HG02798 (cell line): ENCODE results near the gene THRB.
A peak's percentile ranks its signal among the peaks of the same experiment; 100 is the strongest.

Experiments used
- ATAC-seq: cut with Tn5 transposase; IDR thresholded peaks from one replicate; pipeline ENCODE4 v1.9.1; 2021; ENCODE audit warnings: mild to moderate bottlenecking; ENCODE audit not compliant: unreplicated experiment, poor library complexity

Gene THRB

DNA sequence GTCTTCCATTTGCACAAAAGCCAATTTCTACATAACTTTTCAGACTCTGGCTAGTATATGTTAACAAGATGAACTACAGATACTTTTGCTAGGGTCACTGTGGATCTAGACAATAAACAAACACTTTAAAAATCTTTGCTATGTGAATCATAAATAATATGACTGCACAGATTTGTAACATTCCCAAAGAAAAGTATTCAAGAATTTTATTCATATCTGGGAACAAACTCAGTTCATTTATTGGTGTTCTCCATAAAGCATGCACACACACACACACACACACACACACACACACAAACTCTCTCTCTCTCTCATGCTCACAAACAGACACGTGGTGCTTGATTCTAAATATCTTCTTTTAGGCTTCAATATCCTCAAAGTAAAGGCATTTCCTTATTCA is 18.8 kb upstream of the THRB start:
- ATAC-seq, result no peak

DNA sequence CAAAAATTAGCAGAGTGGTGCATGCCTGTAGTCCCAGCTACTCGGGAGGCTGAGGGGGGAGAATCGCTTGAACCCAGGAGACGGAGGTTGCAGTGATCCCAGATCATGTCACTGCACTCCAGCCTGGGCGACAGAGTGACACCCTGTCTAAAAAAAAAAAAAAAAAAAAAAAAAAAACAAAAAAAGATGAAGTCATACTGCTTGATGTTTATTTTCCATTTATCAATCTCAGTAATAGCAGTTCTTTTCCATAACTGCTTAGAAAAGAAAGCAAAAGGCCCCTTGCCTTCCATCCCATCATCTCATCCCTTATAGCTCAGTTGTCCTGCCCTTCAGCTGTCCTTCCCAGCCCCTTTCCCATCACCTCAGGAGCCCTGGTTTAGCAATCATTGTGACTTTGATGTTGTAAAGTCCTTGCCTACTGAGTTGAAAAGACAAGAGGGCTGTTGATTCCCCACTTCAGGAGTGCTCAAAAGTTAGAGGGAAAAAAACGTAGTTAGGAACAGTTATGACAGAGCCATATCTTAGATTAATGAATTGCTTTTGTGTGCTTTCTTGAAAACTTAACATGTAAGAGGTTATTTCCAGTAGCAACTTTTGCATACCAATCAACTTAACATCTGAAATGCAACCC is 18.0 kb upstream of the THRB start:
- no peak for ATAC-seq

DNA sequence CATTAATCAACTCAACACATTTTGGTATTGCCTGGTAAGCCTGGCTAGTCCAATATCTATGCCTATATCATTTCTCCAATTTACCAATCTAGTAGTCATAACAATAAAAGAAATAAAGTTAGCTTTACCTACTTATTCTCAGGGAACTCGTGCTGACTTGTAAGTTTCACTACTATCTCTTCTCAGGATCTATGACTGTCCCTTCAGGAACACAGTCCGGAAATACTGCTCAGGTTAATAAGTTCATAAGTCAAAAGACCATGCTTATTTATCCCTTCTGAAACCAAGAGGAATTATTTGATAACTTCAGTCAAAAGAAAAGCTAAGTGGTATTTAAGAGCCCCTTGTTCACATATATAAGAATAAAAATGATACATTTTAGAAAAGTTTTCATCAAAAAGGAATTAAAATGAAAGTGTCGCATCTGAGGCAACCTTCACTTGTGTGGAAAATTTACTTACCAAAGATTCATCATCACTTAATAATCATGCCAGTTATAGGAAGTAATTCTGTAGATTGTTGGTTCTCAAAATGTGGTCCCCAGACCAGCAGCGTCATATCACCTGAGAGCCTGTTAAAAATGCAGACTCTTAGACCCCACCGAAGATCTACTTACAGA is 15.5 kb upstream of the THRB start:
- no peak for ATAC-seq

DNA sequence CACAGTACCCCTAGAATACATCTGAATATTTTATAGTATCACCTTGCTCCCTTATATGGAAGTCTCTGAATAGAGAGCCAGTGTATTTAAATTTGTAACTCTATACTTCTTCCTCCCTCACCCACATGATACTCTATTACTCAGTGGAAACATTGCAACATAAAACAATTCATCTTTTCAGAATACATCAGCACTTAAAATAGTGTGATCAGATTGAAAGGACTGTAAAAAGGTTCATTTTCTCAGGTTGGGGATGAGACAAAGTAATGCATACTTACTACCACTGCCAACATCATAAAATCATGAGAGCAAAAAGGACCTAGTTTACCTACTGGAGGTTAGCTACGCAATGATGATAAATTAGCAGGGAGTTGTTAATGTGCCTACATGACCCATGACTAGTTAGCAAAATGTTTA is 13.8 kb upstream of the THRB start:
- no peak for ATAC-seq

DNA sequence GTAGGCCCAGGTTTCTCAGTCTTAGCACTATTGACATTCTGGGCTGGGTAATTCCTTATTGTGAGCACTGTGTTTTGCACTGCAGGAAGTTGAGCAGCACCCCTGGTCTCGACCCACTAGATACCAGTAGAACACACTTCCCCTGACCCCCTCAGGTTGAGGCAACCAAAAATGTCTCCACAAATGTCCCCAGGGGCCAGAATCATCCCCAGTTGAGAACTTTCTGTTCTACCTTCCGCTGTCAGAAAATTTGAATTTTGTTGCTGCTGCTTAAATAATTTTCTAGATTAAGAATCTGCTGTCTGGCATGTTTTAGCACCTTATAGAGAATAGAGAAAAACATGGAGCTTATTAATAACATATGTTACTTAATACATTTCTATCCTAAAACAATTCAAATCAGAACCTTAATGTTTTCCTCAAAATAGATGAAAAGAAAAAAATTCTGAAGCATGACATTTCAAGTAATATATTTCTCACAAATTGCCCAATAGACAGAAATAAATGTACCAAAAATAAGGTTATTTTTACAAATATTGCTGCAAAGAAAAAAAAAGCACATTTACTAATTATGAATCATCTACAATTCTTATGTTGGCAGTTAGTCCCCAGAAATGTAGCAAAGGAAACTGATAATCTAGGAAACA is 13.2 kb upstream of the THRB start:
- no peak for ATAC-seq

DNA sequence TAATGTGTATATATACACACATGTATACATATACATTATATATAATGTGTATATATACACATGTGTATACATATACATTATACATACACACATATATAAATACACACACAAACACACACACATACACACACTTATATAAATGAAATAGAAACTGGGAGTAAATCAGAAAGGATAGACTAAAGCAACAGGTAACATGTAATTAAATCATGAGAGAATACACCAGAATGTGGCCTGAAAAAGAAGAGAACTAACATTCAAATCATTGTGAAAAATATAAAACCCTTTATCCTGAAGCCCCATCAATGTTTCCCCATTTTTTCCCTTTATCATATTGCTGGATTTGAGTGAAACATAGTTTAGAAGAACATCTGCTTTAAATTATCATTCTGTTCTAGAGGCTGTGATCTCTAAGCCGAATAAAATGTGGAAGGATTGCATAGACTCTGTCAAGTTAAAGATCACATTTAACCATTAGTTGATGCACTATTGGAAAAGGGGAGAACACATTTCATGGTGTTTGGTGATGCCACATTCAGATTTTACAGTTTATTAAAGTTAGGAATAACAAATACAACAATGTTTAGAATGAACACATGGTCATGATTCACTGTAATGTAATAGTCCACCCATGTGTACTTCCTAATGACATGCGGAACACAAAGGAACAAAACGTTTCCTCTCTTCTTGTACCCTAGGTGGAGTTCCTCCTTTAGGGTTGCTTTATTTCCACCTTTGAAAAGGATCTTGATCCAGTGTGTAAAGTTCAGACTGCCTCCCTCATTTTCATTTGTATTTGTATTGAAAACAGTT is 12.5 kb upstream of the THRB start:
- ATAC-seq, result no peak

DNA sequence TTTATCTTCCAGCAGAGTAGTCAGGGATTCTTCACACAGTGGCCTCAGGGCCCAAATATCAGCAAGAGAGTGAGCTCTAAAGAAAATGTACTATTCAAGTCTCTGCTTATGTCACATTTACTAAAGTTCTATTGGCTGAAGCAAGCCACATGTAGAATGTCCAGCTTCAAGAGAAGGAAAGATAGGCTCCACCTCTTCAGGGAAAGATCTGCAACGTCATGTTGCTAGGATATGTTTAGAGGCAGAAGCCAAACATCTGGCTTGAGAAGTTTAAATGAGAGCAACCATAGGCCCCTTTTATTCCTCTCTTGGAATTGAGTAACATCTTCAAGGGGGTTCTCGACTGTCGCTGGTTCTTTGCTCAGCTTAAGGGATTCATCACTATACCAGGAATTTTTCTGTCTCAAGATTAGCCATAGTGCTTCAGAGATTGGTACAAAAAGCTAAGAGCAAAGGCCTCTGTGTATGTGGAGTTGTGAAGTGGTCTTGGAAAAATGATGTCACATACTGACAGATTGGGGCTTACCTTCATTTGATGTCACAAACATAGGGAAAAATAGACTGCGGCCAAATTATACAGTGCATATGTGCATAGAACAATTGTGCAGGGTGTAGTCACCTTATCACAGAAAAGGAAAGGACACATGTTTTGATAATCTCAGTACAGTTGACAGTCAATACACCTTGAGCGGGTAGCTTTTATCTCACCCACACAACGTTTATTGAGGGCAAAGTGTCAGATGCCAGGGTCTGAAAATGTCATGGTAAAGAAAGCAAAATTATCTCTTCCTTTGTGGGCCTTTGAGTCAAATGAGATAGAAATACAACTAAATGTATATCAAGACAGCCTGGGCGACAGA is 11.3 kb upstream of the THRB start:
- ATAC-seq, result no peak

DNA sequence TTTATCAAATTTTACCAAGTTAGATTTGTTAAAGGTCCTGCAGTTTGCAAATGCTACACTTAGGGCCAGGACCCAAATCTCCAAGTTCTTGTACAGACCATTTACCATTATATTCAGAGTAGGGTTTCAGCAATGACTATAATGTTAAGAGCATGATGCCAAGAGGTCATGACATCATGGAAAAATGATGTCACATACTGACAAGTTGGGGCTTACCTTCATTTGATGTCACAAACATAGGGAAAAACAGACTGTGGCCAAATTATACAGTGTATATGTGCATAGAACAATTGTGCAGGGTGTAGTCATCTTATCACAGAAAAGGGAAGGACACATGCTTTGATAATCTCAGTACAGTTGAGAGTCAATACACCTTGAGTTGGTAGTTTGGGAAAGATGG is 10.1 kb upstream of the THRB start:
- ATAC-seq, result no peak

DNA sequence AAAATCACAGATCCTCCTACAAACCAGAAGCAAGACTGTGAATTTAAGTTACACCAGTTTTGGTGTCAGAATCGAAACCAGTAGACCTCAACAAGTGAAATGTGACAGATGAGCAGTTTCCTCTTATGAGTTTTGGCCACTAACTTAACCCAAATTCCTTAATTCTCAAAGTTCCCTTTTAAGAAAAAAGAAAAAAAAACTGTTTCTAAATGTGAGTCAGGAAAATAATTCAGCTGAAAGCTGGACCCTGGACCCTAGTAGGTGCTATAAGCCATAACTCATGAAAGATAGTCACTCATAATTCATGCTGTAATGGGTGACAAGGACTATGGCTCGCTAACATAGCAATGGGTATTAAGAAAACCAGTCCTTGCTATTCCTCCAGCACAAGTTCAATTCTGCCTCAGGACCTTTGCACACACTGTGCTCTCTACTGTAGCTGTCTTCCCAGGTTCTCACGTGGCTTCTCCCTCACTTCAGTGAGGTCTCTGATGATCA is 9.0 kb upstream of the THRB start:
- peak; percentile 87 for ATAC-seq

DNA sequence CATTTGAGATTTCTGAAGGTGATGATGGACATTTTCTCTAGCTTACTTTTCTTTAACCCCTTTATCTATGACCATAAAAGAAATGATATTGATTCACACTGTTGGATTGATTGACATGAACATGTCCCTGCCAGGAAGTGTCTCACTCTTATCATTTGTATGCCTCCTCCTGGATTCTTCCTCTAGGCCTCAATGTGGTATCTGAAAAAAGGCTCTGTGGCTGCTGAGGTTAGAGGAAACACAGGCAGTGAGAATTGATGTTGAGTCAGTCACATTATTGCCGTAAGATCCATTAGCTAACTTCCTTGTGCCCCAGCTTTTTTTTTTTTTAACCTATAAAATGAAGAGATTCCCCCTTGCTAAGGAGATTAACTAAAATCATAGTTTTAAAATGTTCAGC is 8.0 kb upstream of the THRB start:
- ATAC-seq, result no peak

DNA sequence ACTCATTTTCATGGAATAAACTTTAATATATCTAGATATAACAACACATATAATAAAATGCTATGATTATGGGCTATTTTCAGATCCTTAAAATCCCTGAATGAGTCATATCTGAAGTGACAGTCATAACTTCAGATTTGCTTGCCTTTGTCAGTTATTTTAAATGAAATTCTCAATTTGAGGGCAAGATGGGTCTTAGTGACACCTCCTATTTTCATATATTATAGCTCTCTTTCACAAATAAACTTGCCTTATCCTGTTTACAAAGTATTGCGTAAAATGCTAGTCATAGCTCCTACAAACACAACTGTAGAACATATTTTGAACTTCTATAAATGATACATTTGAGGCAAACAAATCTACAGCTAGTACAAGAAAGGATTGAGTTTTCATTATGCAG is 6.2 kb upstream of the THRB start:
- ATAC-seq, result no peak

DNA sequence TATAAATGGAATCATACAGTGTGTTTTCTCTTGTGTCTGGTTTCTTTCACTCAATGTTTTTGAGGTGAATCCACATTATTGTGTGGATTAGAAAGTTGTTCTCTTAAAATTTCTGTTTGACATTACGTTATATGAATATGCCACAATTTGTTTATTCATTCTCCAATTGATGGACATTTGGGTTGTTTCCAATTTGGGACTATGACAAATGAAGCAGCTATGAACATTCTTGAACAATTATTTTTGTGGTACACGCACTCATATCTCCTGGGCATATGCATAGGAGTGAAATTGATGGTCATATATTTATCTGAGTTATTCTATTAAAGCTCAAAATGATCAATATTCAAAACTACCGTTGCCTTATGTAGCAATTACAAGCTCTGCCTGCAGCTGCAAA is 5.3 kb upstream of the THRB start:
- no peak for ATAC-seq

DNA sequence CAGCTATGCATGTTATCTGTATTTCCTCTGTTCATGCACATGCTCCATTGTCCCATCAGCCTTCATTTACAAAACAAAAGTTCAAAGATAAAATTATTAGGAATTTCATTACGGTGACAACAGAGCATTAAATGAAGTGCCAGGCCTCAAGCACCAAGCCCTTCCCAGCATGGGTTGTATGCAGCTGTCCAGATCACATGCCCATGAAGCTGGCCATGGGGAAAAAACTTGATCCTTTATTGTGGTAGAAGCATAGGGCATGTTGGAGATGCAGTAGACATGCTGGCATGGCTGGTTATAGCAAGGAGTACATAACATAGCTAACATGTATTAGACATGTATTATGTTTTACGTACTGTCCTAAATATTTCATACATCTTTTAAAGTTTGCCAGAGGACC is 4.1 kb upstream of the THRB start:
- no peak for ATAC-seq

DNA sequence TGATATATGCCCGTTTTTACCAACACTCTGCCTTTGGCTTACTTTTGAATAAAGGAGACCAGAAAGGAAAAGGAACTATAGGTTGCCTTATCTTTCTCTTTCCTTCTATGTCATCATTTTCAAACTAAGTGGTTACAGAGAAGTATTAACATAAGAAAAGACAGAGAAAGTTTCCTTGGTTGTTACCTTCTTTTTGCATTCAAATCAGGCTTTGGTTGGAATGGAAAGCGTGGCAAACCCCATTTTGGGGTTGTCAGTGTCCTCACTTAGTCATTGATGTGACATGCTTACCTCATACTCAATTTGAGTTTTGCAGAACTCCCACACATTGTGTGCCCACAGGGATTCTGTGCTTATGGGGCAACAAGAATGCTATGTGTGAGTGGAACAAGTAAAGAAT is 3.7 kb upstream of the THRB start:
- no peak for ATAC-seq

DNA sequence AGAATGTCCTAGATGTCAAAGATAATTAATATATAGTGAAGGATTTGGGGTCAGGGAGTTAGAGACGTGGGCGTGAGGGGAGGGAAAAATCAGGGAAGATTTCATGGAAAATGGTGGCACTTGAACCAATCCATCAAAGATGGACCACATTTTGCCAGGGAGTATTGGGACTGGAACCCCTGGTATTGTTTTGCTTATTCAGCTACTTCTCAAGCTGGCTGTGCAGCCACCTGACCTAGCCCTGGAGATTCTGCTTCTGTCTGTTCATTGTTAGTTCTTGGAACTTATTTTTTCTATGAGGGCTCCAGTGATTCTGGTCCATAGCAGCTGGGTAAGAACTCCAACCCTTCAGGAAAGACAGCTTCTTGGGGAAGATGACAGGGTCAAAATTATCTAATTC is 3.3 kb upstream of the THRB start:
- no peak for ATAC-seq

DNA sequence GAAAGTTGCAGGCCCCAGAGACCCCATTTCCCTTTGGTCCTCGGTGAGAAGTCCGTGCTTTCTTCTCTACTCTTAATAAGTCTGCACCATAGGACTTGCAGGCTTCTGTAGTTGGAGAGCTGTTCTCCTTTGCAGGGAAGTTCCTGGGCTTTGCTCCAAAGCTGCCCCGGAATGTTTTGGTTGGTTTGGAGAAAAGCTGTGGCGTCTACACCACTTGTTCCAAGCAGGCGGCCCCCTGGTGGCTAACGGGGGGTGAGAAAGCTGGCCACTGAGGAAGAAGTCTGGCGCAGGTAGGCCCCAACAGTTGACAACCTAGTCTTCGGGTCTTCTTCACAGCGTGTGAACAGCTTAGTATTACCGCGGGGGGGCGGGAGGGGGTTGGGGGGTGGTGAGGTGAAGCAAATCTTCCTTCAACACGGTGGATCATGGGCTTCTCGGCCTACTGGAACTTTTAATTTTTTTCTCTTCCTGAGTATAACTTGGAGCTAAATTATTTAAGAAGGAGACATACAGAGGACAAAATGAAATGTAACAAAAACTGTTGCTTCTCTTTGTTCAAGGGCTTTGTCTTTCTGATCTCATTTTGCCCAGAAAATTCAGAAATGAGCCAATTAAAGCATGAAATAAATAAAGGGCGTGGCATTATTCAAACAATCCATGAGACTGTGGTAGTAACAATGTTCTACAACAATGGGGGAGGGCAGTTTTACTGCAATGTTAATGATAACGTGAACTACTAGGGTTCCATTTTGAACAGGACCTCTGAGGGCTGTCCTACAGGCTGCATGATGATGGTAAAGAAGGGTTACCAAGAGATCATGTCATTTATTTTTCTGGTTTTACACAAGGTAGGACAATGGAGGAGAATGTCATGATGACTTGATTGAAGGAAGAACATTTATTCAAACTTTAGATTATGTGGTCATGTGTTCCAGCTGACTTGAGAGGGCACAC is 2.2 kb upstream of the THRB start:
- no peak for ATAC-seq

DNA sequence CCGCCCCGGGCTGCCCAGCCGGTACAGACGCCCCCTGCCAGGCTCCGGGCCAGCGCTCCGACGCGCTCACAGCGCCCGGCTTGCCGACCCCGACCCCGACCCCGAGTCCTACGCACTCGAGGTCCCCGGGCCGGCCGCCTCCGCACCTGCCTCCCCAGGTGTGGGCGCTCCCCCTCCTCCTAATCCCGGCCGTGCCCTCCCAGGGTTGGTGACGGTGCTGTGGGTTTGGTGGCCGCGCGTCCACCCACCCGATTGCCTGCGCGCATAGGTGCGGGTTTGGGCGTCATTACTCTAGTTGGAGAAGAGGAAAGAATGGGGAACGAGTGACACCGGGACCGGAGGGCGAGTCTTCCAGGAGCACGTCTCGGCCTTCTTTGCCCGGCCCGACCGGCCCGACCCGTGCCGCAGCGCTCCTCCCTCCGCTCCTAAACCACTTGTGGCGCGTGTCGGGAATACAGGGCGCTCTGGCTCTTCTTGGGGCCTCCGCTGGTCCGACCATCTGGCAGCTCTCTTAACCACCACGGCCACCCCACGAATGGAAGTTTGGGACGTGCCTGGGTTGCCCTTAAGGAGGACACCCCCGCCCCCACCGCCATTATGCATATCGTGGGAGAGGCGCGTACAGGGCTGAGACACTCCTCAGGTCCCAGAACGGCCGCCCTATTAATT is 810 bp upstream of the THRB start:
- ATAC-seq, result no peak

DNA sequence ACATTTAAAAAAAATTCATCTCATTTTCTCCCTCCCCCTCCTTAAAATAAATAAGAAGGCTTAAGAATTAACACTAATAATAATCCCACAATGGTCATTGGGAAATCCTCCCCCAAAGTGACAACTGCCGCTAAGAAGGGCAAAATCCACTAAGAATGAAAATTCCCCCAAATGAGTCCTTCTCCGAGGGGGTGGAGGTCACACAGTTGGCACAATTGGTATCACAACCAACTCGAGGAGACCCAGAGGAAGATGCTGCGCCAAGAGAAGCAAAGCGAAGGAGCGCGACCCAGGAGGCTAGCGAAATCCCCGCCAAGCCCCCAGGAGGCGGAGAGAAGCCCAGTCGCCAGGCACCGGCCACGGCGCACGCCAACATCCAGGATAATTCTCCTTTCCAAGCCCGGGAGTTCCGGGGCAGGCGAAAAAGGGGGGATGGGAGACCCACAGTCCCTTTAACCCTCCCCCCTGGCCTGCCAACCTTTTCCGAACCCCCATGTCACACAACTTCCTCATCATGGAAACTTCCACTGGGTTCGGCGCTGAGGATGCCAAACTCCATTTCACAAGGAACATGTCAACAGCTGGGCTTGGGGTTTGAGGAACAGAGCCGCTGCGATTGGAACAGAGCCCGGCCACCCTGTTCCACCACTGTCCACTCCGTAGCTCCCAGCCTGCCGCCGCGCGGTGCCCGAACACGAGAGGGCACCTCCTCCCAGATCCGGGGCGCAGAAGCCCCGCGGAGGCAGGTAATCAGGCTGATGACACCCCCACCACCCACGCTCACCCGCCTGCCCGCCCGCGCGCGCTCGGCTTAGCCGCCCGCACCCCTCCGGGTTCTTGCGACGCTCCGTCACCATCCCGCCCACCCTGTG is 668 bp downstream of the THRB start:
- no peak for ATAC-seq
